ENCODE results near the gene TELO2.

The TELO2 gene

GRCh38 chr16:1443403-1443973 is 49.7 kb upstream of the TELO2 start:
- Histone ChIP-seq H3K4me3 (ENCODE audit: low read depth, low read length) (no peak overlapping the region), H3K36me3 (ENCODE audit: control insufficient read depth in 2 of 2, insufficient read depth in 1 of 2, low read length in 2 of 2) (peaks cover 0 to 16% of the 10 kb centered on the region in 2 experiments; a peak in 1 of 3 replicates), H3K4me1 (ENCODE audit: control insufficient read depth, insufficient read depth, low read length) (no peaks in the 10 kb centered on the region), H3K9me3 (ENCODE audit: control insufficient read depth, insufficient read depth, low read depth, low read length) (no peaks in the 10 kb centered on the region), H3K27ac (ENCODE audit: extremely low read depth, low read depth, low read length) (no peak overlapping the region)
- TF ChIP-seq ZNF677 (tag by site-specific recombination; IDR thresholded peaks at IDR 0.05) (no peak), ZNF416 (tag by site-specific recombination; IDR thresholded peaks at IDR 0.05) (no peak), ZBTB48 (tag by site-specific recombination; IDR thresholded peaks at IDR 0.05) (no peak), EGR2 (tag by site-specific recombination; IDR thresholded peaks at IDR 0.05; ENCODE audit: low read depth) (0 out of 2 replicates have a peak, but pooled peaks have one; percentile 10), IKZF3 (tag by site-specific recombination; IDR thresholded peaks at IDR 0.05) (no peak), ZBTB44 (tag by site-specific recombination; IDR thresholded peaks at IDR 0.05) (peak; percentile 53; the same call in 1 of the 2 replicates), ZFHX2 (tag by site-specific recombination; conservative IDR thresholded peaks at IDR 0.05) (0 out of 2 replicates have a peak, but pooled peaks have one; percentile 24), ZEB2 (tag by site-specific recombination; IDR thresholded peaks at IDR 0.05) (no peak)
- POLR2A ChIA-PET, result interaction anchor here (0.6 kb wide), 1 partner anchor 23 kb away, joined by 3 read pairs; the partner anchor contains the start of gene UQCC4
- CTCF ChIA-PET, result interaction anchor here (0.7 to 0.9 kb wide), 3 partner anchors 11 to 220 kb away, joined by 3 to 4 read pairs (median 3); no protein-coding TSS in a partner anchor

DNA sequence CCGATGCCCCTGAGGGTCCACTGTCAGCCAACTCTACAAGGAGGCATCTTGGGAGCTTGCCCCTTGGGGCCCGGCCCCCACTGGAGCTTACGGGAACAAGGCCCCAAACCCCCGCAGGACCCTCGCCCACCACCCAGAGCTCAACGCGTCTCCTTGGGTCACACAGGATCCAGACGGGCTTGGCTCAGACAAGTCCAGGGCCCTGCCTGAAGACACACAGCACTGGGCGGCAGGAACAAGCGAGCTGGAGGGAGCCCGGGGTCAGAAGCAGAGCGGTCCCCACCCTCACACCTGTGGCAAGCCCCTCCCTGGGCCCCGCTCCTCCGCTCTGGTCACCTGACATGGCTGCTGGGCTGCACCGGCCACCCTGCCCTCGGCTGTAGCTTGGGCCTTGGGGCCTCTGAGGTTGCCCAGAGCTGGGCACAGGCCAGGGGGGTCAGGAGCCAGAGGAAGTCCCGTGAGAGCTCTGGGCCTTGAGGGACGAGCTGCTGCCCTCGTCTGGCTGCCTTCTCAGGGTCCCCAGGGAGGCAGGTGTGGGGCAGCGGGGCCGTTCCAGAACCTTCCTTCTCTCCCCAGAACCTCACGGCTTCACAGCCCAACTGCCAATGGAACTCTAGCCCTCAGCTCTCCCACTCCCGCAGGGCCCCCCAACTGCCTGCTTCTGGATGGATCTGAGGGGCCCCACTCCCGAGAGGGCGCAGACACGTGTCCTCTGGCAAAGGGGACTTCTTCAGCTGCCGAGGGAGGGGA is 49.0 kb upstream of the TELO2 start, which contains the start of gene CCDC154:
Gene CCDC154 (minus strand): TSS at position 577 of the 750 bp plus-strand sequence. CDS start 234 bp downstream, at position 343.
- no peak within 1 kb of the TSS for H3K27ac ChIP-seq (ENCODE audit: extremely low read depth, low read depth, low read length)
- CTCF ChIA-PET, result interaction anchor here (0.7 to 0.9 kb wide), 3 partner anchors 11 to 221 kb away, joined by 3 to 4 read pairs (median 3); no protein-coding TSS in a partner anchor
- H3K4me1 ChIP-seq (ENCODE audit: control insufficient read depth, insufficient read depth, low read length), result no peaks in the 10 kb centered on the region
- no peak within 1 kb of the TSS for H3K4me3 ChIP-seq (ENCODE audit: low read depth, low read length)
- POLR2A ChIA-PET, result no interaction called here
- no peaks in the 10 kb centered on the region for H3K9me3 ChIP-seq (ENCODE audit: control insufficient read depth, insufficient read depth, low read depth, low read length)
- TF ChIP-seq ZNF707 (tag by site-specific recombination; IDR thresholded peaks at IDR 0.05) (no peak), ZNF350 (tag by site-specific recombination; IDR thresholded peaks at IDR 0.05) (no peak), ZNF341 (tag by site-specific recombination; IDR thresholded peaks at IDR 0.05; ENCODE audit: low read depth) (peak; percentile 39)
- peaks cover 0 to 21% of the 10 kb centered on the region in 2 experiments; a peak in 1 of 3 replicates for H3K36me3 ChIP-seq (ENCODE audit: control insufficient read depth in 2 of 2, insufficient read depth in 1 of 2, low read length in 2 of 2)

GRCh38 chr16:1444730-1445517 is 48.2 kb upstream of the TELO2 start:
- Histone ChIP-seq H3K36me3 (ENCODE audit: control insufficient read depth in 2 of 2, insufficient read depth in 1 of 2, low read length in 2 of 2) (peaks cover 0 to 26% of the 10 kb centered on the region in 2 experiments; a peak in 1 of 3 replicates), H3K4me1 (ENCODE audit: control insufficient read depth, insufficient read depth, low read length) (no peaks in the 10 kb centered on the region), H3K27ac (ENCODE audit: extremely low read depth, low read depth, low read length) (no peak overlapping the region), H3K4me3 (ENCODE audit: low read depth, low read length) (no peak overlapping the region), H3K9me3 (ENCODE audit: control insufficient read depth, insufficient read depth, low read depth, low read length) (no peaks in the 10 kb centered on the region)
- ChIA-PET CTCF (no interaction called here), POLR2A (no interaction called here)
- TF ChIP-seq, protein P1, sequence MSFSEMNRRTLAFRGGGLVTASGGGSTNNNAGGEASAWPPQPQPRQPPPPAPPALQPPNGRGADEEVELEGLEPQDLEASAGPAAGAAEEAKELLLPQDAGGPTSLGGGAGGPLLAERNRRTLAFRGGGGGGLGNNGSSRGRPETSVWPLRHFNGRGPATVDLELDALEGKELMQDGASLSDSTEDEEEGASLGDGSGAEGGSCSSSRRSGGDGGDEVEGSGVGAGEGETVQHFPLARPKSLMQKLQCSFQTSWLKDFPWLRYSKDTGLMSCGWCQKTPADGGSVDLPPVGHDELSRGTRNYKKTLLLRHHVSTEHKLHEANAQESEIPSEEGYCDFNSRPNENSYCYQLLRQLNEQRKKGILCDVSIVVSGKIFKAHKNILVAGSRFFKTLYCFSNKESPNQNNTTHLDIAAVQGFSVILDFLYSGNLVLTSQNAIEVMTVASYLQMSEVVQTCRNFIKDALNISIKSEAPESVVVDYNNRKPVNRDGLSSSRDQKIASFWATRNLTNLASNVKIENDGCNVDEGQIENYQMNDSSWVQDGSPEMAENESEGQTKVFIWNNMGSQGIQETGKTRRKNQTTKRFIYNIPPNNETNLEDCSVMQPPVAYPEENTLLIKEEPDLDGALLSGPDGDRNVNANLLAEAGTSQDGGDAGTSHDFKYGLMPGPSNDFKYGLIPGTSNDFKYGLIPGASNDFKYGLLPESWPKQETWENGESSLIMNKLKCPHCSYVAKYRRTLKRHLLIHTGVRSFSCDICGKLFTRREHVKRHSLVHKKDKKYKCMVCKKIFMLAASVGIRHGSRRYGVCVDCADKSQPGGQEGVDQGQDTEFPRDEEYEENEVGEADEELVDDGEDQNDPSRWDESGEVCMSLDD (tag by site-specific recombination; IDR thresholded peaks at IDR 0.05), result no peak
- no peak for TF ChIP-seq BCL11B (tag by site-specific recombination; IDR thresholded peaks at IDR 0.05; ENCODE audit: low read depth)
- 0 out of 2 replicates have a peak, but pooled peaks have one; percentile 22 for TF ChIP-seq GLIS2 (tag by site-specific recombination; IDR thresholded peaks at IDR 0.05)
- TF ChIP-seq GFI1B (tag by site-specific recombination; IDR thresholded peaks at IDR 0.05), result no peak
- TF ChIP-seq GLIS1 (tag by site-specific recombination; IDR thresholded peaks at IDR 0.05), result peak; percentile 55; the same call in 1 of the 2 replicates
